Gastrocnemius medialis (tissue), 4 donors: Measurements from ENCODE around the gene STAT1. TPM values are rescaled to one million over a fixed set of nuclear protein-coding genes. Genes with fewer than 3 reads are reported as not detected.
A peak's percentile ranks its signal among the peaks of the same experiment; 100 is the strongest.

Experiments used
- ATAC-seq, 2 donors: fragments of 150-250 bp; one replicate each; pipeline ENCODE4 v1.9.1; 2016
- DNase-seq, 2 donors: peaks; one replicate each; pipeline ENCODE4 v3.0.0-alpha.2; 2019
- H3K27ac ChIP-seq, 4 donors: fragments of 200-600 bp; sonication (generic); 1 replicate in 1 of 4; 2 replicates in 3 of 4; pipeline ENCODE4 v1.5.1; 2016 to 2018; ENCODE audit warnings: mild to moderate bottlenecking in 2 of 4, moderate library complexity in 1 of 4
- H3K27me3 ChIP-seq, 3 donors: fragments of 200-600 bp; sonication (generic) in 2 of 3; 1 replicate in 1 of 3; 2 replicates in 2 of 3; pipeline versions ENCODE4 v1.5.1 to v1.6.0; 2016 to 2019; ENCODE audit warnings: mild to moderate bottlenecking in 1 of 3, moderate library complexity in 1 of 3
- H3K36me3 ChIP-seq, 2 donors: fragments of 200-600 bp; sonication (generic) in 1 of 2; one replicate each; pipeline ENCODE4 v1.5.1; 2017 to 2018
- H3K4me1 ChIP-seq, 2 donors: fragments of 200-600 bp; sonication (generic) in 1 of 2; one replicate each; pipeline ENCODE4 v1.5.1; 2016 to 2017; ENCODE audit warnings: mild to moderate bottlenecking in 2 of 2
- H3K4me3 ChIP-seq, 4 donors: fragments of 200-600 bp; sonication (generic) in 3 of 4; 1 replicate in 1 of 4; 2 replicates in 3 of 4; pipeline ENCODE4 v1.5.1; 2016 to 2019; ENCODE audit warnings: mild to moderate bottlenecking in 2 of 4
- H3K9me3 ChIP-seq, 3 donors: fragments of 200-600 bp; sonication (generic) in 2 of 3; 1 replicate in 1 of 3; 2 replicates in 2 of 3; pipeline ENCODE4 v1.5.1; 2016 to 2019
- POLR2A ChIP-seq, 2 donors: fragments of 450-650 bp; IDR thresholded peaks; one replicate each; pipeline ENCODE4 v1.6.1; 2017; ENCODE audit warnings: antibody characterized with exemption in 2 of 2, mild to moderate bottlenecking in 2 of 2, moderate library complexity in 2 of 2
- in situ Hi-C, 4 donors: fragments of 200-750 bp; cut with MboI; loops; one replicate each; pipeline versions ENCODE4 v1.15.0 to v1.8.0; 2017; ENCODE audit warnings: low sequenced_read_pairs in 4 of 4
- intact Hi-C: fragments of 100-400 bp; cut with DNase I; formaldehyde crosslinking; loops from one replicate; pipeline ENCODE4 v1.15.1; 2023; ENCODE audit warnings: low total_unique reads
- total RNA-seq, 4 donors: library from RNA; depleted of rRNA; stranded (reverse); fragments of >200 nt; gene quantifications; one replicate each; pipeline versions ENCODE4 v1.1.0 to v1.2.3, GENCODE V29; 2016
- TF ChIP-seq, protein P1 (sequence below), 5 experiments: fragments of 450-650 bp in 3 of 5; fragments of 200-600 bp in 2 of 5; sonication (generic) in 2 of 5; IDR thresholded peaks in 4 of 5; conservative IDR thresholded peaks in 1 of 5; 1 replicate in 4 of 5; 2 replicates in 1 of 5; pipeline ENCODE4 v1.5.1; 2016 to 2019; ENCODE audit warnings: antibody characterized with exemption in 5 of 5, mild to moderate bottlenecking in 3 of 5, moderate library complexity in 3 of 5

The STAT1 gene
- total RNA-seq, 4 donors from 2014 or later = 23.0 to 36.9 (median 28.6) TPM

DNA sequence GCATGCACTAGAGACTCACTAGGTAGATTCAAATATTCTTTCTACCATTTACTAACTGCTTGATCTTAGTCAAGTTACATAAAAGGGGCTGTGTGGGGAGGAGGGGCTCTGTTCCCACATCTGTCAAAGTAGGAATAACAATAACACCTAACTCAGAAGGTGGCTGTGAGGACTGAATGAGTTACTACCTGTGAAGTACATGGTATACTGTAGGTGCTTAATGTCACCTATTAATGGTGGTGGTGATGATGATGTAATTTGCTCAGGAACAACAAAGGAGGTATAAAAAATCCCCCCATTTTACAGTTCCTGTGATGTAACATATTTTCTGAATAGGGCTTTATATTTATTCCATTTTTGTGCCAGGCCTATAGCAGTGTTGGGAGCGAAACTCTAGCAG lies 40.7 kb downstream of the STAT1 start:
- intact Hi-C loops = no loop called here
- no peaks in the 10 kb centered on the region for H3K27me3 ChIP-seq
- H3K9me3 ChIP-seq = no peaks in the 10 kb centered on the region
- H3K4me1 ChIP-seq = peaks cover 0 to 8% of the 10 kb centered on the region in 2 donors
- ATAC-seq (no peak), DNase-seq (no peak)
- no peak for TF ChIP-seq POLR2A (IDR thresholded peaks at IDR 0.05)
- TF ChIP-seq, protein P1, sequence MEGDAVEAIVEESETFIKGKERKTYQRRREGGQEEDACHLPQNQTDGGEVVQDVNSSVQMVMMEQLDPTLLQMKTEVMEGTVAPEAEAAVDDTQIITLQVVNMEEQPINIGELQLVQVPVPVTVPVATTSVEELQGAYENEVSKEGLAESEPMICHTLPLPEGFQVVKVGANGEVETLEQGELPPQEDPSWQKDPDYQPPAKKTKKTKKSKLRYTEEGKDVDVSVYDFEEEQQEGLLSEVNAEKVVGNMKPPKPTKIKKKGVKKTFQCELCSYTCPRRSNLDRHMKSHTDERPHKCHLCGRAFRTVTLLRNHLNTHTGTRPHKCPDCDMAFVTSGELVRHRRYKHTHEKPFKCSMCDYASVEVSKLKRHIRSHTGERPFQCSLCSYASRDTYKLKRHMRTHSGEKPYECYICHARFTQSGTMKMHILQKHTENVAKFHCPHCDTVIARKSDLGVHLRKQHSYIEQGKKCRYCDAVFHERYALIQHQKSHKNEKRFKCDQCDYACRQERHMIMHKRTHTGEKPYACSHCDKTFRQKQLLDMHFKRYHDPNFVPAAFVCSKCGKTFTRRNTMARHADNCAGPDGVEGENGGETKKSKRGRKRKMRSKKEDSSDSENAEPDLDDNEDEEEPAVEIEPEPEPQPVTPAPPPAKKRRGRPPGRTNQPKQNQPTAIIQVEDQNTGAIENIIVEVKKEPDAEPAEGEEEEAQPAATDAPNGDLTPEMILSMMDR (IDR thresholded peaks at IDR 0.05 in 4 of 5, conservative IDR thresholded peaks at IDR 0.05 in 1 of 5) = no peak
- H3K27ac ChIP-seq = no peak overlapping the region
- H3K4me3 ChIP-seq = no peak overlapping the region
- peaks cover 3 to 93% of the 10 kb centered on the region in 2 donors for H3K36me3 ChIP-seq
- in situ Hi-C loops = no loop called here

DNA sequence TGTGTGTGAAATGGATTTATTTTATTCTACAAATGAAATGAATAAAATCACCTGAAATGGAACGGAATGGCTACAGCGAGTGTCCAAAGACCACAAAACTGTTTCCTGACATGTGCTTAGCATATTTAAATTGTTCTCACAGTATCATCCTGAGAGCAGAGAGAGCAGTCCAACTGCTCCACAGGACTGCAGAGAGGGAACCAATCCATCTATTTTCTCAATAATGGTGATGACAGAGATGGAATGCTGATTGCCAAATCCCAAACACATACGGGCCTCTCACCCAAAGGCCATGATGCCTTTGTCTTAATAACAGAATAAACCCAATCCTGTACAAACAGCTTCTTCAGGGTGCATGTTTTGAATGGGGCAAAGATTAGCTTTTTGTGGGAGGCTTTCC lies 41.1 kb downstream of the STAT1 start:
- Histone ChIP-seq H3K9me3 (no peaks in the 10 kb centered on the region), H3K27ac (no peak overlapping the region), H3K4me3 (no peak overlapping the region), H3K4me1 (peaks cover 0 to 5% of the 10 kb centered on the region in 2 donors), H3K36me3 (peaks cover 3 to 91% of the 10 kb centered on the region in 2 donors), H3K27me3 (no peaks in the 10 kb centered on the region)
- TF ChIP-seq, protein P1 (IDR thresholded peaks at IDR 0.05 in 4 of 5, conservative IDR thresholded peaks at IDR 0.05 in 1 of 5) = no peak
- no peak for TF ChIP-seq POLR2A (IDR thresholded peaks at IDR 0.05)
- DNase-seq = no peak
- intact Hi-C loops = no loop called here
- no peak for ATAC-seq
- in situ Hi-C loops = no loop called here

DNA sequence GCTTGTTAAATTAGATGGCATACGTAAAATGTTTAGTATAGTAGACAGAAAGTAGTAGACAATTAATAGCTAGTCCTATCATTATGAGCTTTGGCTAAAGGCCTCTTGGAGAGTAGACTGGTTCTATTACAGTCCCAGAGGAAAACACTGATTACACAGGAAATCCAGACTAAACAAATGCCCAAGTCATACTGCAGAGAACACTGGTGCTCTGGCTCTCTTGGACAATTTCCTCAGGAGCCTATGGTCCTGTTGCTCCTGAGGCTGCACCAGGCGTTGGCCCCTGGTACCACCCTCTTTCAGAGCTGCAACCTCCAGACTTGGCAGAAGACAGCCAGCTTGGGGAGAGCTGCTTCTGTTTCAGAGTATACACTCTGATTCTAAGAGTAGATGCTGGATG lies 41.8 kb downstream of the STAT1 start:
- no peak overlapping the region for H3K4me3 ChIP-seq
- H3K36me3 ChIP-seq = peaks cover 3 to 91% of the 10 kb centered on the region in 2 donors
- H3K4me1 ChIP-seq = no peaks in the 10 kb centered on the region
- H3K27me3 ChIP-seq = no peaks in the 10 kb centered on the region
- no peak for DNase-seq
- in situ Hi-C loops = no loop called here
- no peaks in the 10 kb centered on the region for H3K9me3 ChIP-seq
- no peak for ATAC-seq
- intact Hi-C loops = no loop called here
- H3K27ac ChIP-seq = no peak overlapping the region
- TF ChIP-seq POLR2A (IDR thresholded peaks at IDR 0.05) = no peak
- TF ChIP-seq, protein P1 (IDR thresholded peaks at IDR 0.05 in 4 of 5, conservative IDR thresholded peaks at IDR 0.05 in 1 of 5) = no peak

DNA sequence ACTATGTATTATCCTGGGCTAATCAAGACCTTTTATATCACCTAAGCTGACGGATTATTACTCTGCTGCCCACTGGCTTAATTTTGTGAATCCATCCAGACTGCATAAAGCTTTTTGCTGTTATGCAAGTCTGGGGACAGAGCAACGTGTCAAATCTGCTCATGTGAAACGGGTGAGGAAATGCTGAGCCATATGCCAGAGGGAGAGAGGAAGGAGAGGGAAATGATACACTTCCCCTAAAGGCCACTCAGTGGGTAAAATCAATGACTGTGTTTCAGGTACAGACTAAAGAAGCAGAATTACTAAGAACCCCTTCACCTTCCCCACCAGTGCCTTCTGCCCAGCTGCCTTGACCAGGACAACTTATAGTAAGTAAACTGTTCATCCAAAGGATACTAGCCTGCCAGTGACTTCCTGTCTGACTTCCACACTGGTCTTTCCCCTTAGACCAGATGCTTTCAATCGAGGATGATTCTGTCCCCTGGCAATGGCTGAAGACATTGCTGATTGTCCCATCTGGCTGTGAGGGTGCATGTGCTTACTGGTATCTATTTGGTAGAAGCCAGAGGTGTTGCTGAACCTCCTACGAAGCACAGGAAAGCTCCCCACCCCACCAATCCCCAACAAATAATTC lies 43.0 kb downstream of the STAT1 start:
- DNase-seq = no peak
- no peaks in the 10 kb centered on the region for H3K27me3 ChIP-seq
- H3K27ac ChIP-seq = no peak overlapping the region
- H3K4me1 ChIP-seq = no peaks in the 10 kb centered on the region
- intact Hi-C loops = no loop called here
- in situ Hi-C loops = no loop called here
- ATAC-seq = peak in 1 of 2 donors; percentile 18
- no peaks in the 10 kb centered on the region for H3K9me3 ChIP-seq
- peaks cover 0 to 87% of the 10 kb centered on the region in 2 donors for H3K36me3 ChIP-seq
- no peak overlapping the region for H3K4me3 ChIP-seq
- TF ChIP-seq, protein P1 (IDR thresholded peaks at IDR 0.05 in 4 of 5, conservative IDR thresholded peaks at IDR 0.05 in 1 of 5) = no peak

DNA sequence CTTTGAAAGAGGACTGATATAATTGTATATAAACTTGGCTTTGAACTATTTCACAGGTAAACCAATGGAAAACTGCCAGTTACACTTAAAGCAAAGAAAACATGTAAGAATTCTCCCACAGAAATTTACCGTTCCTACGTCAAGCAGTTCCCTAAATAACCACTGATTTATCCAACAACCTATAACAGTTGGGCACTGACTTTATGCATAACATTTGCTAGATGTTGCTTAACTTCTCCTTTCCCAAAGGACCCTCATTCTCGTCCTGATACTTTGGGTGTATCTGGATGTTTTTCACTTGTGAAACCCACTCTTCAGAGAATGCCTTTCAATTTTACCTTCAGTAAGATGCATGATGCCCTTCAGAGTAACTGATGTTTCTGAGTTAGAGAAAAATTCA lies 43.8 kb downstream of the STAT1 start:
- Histone ChIP-seq H3K27me3 (no peaks in the 10 kb centered on the region), H3K36me3 (peaks cover 0 to 87% of the 10 kb centered on the region in 2 donors), H3K9me3 (no peaks in the 10 kb centered on the region), H3K4me1 (no peaks in the 10 kb centered on the region), H3K27ac (no peak overlapping the region), H3K4me3 (no peak overlapping the region)
- no peak for DNase-seq
- in situ Hi-C loops = no loop called here
- intact Hi-C loops = no loop called here
- TF ChIP-seq POLR2A (IDR thresholded peaks at IDR 0.05) = no peak
- TF ChIP-seq, protein P1 (IDR thresholded peaks at IDR 0.05 in 4 of 5, conservative IDR thresholded peaks at IDR 0.05 in 1 of 5) = no peak
- no peak for ATAC-seq
